Right forelimb (tissue), 1 donor: ENCODE results near the gene ZFAND3.

Experiments used
- DNase-seq: peaks from one replicate; pipeline ENCODE4 v3.0.0-alpha.2; 2018

Gene ZFAND3

GRCh38 chr6:37798436-37799262 lies 20.9 kb upstream of the ZFAND3 start:
- DNase-seq, result no peak

- no peak for DNase-seq
Observed at GRCh38 chr6:37799263-37799644, 20.3 kb upstream of the ZFAND3 start.

GRCh38 chr6:37800703-37801604 lies 18.6 kb upstream of the ZFAND3 start:
- no peak for DNase-seq

- no peak for DNase-seq
Observed at GRCh38 chr6:37801605-37801940, 18.0 kb upstream of the ZFAND3 start.

- DNase-seq, result no peak
Observed at GRCh38 chr6:37802810-37803209, 16.7 kb upstream of the ZFAND3 start.

GRCh38 chr6:37804586-37804985 lies 14.9 kb upstream of the ZFAND3 start:
- no peak for DNase-seq

GRCh38 chr6:37806213-37806612 lies 13.3 kb upstream of the ZFAND3 start:
- DNase-seq, result no peak

GRCh38 chr6:37807656-37808055 lies 11.9 kb upstream of the ZFAND3 start:
- DNase-seq, result no peak

- DNase-seq, result no peak
Observed at GRCh38 chr6:37809197-37809543, 10.4 kb upstream of the ZFAND3 start.

GRCh38 chr6:37812841-37813240 lies 6.7 kb upstream of the ZFAND3 start:
- DNase-seq, result no peak

- DNase-seq, result no peak
Observed at GRCh38 chr6:37814374-37814773, 5.2 kb upstream of the ZFAND3 start.

- DNase-seq, result no peak
Observed at GRCh38 chr6:37816599-37817375, 2.7 kb upstream of the ZFAND3 start.

- DNase-seq, result peak; percentile 98
Observed at GRCh38 chr6:37818536-37819176, 871 bp upstream of the ZFAND3 start.

- peak; percentile 72 for DNase-seq
Observed at GRCh38 chr6:37819802-37820717, 533 bp downstream of the ZFAND3 start.

- DNase-seq, result no peak
Observed at GRCh38 chr6:37820718-37821079, 1.2 kb downstream of the ZFAND3 start.

GRCh38 chr6:37821446-37821845 lies 1.9 kb downstream of the ZFAND3 start:
- no peak for DNase-seq

GRCh38 chr6:37822851-37823682 lies 3.5 kb downstream of the ZFAND3 start:
- no peak for DNase-seq

GRCh38 chr6:37824170-37824569 lies 4.6 kb downstream of the ZFAND3 start:
- DNase-seq, result no peak

- no peak for DNase-seq
Observed at GRCh38 chr6:37826188-37826587, 6.7 kb downstream of the ZFAND3 start.

GRCh38 chr6:37826993-37827392 lies 7.5 kb downstream of the ZFAND3 start:
- no peak for DNase-seq
